HG02763 (cell line): ENCODE measurements around the gene NANOS1.
A peak's percentile ranks its signal among the peaks of the same experiment; 100 is the strongest.

Experiments used
- ATAC-seq: cut with Tn5 transposase; IDR thresholded peaks from one replicate; pipeline ENCODE4 v1.9.1; 2021; ENCODE audit warnings: mild to moderate bottlenecking, moderate library complexity; ENCODE audit not compliant: unreplicated experiment

The NANOS1 gene

GRCh38 chr10:119055472-119055871 lies 26.0 kb downstream of the NANOS1 start:
- no peak for ATAC-seq

- ATAC-seq = no peak
Measured at GRCh38 chr10:119058010-119058409, 28.5 kb downstream of the NANOS1 start.

- no peak for ATAC-seq
Measured at GRCh38 chr10:119059557-119059956, 30.0 kb downstream of the NANOS1 start.

- ATAC-seq = no peak
Measured at GRCh38 chr10:119060107-119060506, 30.6 kb downstream of the NANOS1 start.

GRCh38 chr10:119061352-119061751 lies 31.8 kb downstream of the NANOS1 start:
- ATAC-seq = no peak

- no peak for ATAC-seq
Measured at GRCh38 chr10:119061926-119062325, 32.4 kb downstream of the NANOS1 start.

- ATAC-seq = no peak
Measured at GRCh38 chr10:119070395-119071165, 41.1 kb downstream of the NANOS1 start.

GRCh38 chr10:119073584-119073983 lies 44.1 kb downstream of the NANOS1 start:
- ATAC-seq = no peak

- no peak for ATAC-seq
Measured at GRCh38 chr10:119078422-119079179, 49.1 kb downstream of the NANOS1 start.

GRCh38 chr10:119079599-119080520 lies 50.3 kb downstream of the NANOS1 start:
- peak; percentile 64 for ATAC-seq

GRCh38 chr10:119080521-119081259 lies 51.2 kb downstream of the NANOS1 start, which contains the start of gene EIF3A:
Gene EIF3A, minus strand, starts transcription at chr10:119080817. Its CDS starts 141 bp downstream, at chr10:119080676.
- ATAC-seq = peak; percentile 81
